ENCODE data around the gene RPL18. TPM values are rescaled to one million over a fixed set of nuclear protein-coding genes. Genes with fewer than 3 reads are reported as not detected.

The RPL18 gene
- total and polyA plus RNA-seq, 9 of the 15 experiments (the other 6 are each of a cell fraction or from before 2014, with no cell fraction given): 312 to 2,635 (median 1,653) TPM

DNA sequence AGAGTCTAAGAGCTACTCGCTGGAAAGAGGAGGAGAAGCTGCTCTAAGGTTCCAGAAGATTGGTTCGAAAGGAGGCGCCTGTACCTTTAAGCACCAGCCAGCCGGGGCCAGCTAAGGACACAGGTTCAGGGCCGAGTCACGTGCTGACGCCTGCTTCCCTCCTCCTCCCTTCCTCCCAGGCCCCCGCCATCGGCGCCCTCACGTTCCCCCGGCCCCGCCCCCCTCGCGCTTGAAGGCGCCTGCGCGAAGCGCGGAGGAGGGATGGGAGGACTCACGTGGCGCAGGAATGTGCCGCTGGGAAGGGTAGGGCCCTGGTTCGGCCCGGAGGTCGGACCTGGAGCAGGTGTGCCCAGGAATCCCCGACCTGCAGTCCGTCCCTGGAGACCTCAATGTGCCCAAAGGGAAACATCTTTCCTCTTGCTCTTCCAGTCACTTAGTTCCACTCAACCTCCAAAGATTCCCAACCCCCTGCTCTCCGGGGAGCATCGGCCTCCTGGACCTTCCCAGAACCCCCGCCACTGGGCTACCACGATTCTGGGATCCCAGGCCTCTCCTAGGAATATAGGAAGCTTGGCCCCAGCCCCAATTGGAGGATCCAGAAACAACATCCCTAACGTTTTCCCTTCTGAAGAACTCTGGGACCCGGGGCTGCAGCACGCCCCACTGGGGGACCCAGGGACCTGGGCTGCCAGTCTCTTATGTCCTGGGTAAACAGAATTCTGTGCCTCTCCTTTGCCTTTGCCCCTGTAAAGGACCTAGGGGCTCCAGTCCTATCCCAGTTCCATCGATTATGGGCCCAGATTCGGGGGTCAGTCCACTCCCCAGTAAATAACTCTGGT lies 15.7 kb upstream of the RPL18 start (continued):
- TF ChIP-seq GATAD2A (IDR thresholded peaks at IDR 0.05) (peak; percentile 71; the same call in 1 of the 2 replicates), CTCFL (IDR thresholded peaks at IDR 0.05; ENCODE audit: borderline replicate concordance, insufficient read depth, low read depth, low read length, poor library complexity, severe bottlenecking) (no peak), SLC30A9 (CRISPR knock-in tag; IDR thresholded peaks at IDR 0.05) (no peak), CC2D1A (IDR thresholded peaks at IDR 0.05) (no peak), NUFIP1 (IDR thresholded peaks at IDR 0.05; ENCODE audit: partially characterized antibody) (no peak), RAD21 (CRISPR knock-in tag; conservative IDR thresholded peaks at IDR 0.05 in 1 of 2, IDR thresholded peaks at IDR 0.05 in 1 of 2) (0 out of 4 replicates have a peak, but pooled peaks of 1 of the 2 experiments have one; percentile 9), TFAM (CRISPR knock-in tag; conservative IDR thresholded peaks at IDR 0.05) (no peak), MEIS2 (IDR thresholded peaks at IDR 0.05; ENCODE audit: partially characterized antibody) (no peak), ETV5 (CRISPR knock-in tag; IDR thresholded peaks at IDR 0.05; ENCODE audit: low read depth) (no peak; the same call in 1 of the 2 replicates), ZNF24 (IDR thresholded peaks at IDR 0.05) (no peak), NBN (IDR thresholded peaks at IDR 0.05; ENCODE audit: low read depth) (no peak), ZBTB11 (CRISPR knock-in tag; IDR thresholded peaks at IDR 0.05) (peak in 1 of 3 experiments; percentile 58; a peak in 3 of 6 replicates), ESRRA (IDR thresholded peaks at IDR 0.05; ENCODE audit: borderline replicate concordance, low read depth) (no peak), SETDB1 (IDR thresholded peaks at IDR 0.05; ENCODE audit: low read length) (no peak), HLTF (IDR thresholded peaks at IDR 0.05) (no peak), COPS2 (conservative IDR thresholded peaks at IDR 0.05) (no peak), SMARCB1 (IDR thresholded peaks at IDR 0.05; ENCODE audit: insufficient read length, low read depth) (no peak), EHMT2 (IDR thresholded peaks at IDR 0.05) (no peak), CREM (IDR thresholded peaks at IDR 0.05; ENCODE audit: low read depth) (peak; percentile 61)
- TF ChIP-seq, protein P1, sequence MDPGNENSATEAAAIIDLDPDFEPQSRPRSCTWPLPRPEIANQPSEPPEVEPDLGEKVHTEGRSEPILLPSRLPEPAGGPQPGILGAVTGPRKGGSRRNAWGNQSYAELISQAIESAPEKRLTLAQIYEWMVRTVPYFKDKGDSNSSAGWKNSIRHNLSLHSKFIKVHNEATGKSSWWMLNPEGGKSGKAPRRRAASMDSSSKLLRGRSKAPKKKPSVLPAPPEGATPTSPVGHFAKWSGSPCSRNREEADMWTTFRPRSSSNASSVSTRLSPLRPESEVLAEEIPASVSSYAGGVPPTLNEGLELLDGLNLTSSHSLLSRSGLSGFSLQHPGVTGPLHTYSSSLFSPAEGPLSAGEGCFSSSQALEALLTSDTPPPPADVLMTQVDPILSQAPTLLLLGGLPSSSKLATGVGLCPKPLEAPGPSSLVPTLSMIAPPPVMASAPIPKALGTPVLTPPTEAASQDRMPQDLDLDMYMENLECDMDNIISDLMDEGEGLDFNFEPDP (CRISPR knock-in tag; IDR thresholded peaks at IDR 0.05): no peak
- TF ChIP-seq, protein P2, sequence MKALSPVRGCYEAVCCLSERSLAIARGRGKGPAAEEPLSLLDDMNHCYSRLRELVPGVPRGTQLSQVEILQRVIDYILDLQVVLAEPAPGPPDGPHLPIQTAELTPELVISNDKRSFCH (CRISPR knock-in tag; IDR thresholded peaks at IDR 0.05): no peak
- TF ChIP-seq, protein P2 (tag; IDR thresholded peaks at IDR 0.05): no peak

Data from K562 (cell line).